Activated T-cell treated with anti-CD3 and anti-CD28 coated beads for 24 hours (primary cell): Measurements from ENCODE around the gene TMEM135.
"Not testable (repeated sequence)": the region's sequence is repeated elsewhere in the genome, so short reads cannot be mapped to it uniquely, and the experiment has no call there.

Experiments used
- DNase-seq: peaks from one replicate; pipeline ENCODE4 v3.0.0-alpha.2; 2020; ENCODE audit warnings: low read depth

The TMEM135 gene

DNA sequence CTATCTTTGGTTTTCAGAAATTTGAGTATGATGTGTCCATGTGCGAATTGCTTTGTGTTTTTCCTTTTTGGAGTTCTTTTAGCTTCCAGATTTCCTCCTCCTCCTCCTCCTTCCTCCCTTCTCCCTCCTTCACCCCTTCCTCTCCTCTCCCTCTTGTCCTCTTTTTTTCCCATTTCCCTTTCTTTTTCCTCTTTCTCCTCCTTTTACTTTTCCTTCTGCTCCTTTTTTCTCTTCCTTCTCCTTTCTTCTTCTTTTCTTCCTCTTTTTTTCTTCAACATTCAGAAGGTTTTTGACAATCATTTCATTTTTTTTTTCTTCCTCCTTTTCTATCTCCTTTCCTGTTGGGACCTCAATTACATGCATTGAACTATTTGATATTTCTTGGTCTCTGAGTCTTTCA is 104.9 kb downstream of the TMEM135 start:
- DNase-seq: no peak

DNA sequence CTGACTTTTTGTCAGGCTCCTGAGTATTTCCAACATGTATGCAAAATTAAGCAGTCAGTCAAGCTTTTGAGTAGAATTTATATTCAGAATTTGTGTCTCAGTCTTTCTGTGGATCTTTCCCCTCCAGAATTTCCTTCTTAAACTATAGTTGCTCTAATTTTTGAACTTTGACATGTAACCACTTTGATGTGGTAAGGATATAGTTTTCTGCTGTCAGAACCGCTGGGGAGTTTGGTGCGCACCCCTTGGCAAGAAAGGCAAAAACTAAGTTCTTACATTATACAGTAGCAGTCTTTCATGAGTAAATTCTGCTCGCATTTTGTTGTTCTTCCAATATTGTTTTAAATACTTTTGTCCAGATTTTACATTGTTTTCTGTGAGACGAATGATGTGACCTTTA is 105.9 kb downstream of the TMEM135 start:
- no peak for DNase-seq

DNA sequence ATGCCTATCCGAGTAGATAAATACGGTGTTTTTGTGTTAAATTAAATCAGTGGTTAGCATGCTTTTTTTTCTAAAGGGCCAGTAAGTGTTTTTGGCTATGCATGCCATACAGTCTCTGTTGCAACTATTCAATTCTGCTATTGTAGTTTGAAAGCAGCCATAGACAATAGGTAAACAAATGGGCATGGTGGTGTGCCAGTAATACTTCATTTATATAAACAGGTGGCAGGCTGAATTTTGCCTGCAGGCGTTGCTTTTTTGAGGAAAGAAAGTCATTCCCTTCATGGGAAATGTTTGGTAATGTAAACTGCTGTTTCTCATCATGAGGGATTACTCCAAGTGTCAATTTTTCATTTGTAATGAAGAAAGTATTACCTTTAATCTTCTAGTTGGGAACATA is 106.5 kb downstream of the TMEM135 start:
- DNase-seq: no peak

DNA sequence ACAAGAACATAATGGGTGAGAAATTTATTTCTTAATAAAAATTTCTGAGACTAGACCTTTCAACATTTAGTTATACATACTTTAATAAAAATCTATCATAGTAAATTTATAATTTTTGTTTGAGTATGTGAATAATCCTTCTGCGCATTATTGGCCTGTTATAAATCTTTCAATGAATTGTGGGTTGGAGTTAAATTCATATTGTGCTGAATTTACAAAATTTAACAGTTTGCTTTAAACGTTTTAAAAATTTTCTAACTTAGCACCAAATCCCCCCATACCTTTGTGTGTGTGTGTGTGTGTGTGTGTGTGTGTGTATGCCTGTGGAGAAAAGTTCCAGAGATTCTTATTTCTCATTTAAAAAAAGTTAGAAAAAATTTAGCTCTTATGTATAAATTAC is 111.0 kb downstream of the TMEM135 start:
- no peak for DNase-seq

DNA sequence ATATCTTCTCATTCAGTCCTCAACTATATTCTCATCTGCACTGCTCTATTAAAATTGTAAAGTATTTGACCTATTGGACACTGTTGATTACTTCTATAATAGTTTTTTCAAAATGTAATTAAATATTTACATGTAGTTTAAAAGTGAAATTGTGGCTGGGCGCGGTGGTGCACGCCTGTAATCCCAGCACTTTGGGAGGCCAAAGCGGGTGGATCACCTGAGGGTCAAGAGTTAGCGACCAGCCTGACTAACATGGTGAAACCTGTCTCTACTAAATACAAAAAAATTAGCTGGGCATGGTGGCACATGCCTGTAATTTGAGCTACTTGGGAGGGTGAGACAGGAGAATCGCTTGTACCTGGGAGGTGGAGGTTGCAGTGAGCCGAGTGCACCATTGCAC is 112.0 kb downstream of the TMEM135 start:
- DNase-seq: not testable (repeated sequence)

DNA sequence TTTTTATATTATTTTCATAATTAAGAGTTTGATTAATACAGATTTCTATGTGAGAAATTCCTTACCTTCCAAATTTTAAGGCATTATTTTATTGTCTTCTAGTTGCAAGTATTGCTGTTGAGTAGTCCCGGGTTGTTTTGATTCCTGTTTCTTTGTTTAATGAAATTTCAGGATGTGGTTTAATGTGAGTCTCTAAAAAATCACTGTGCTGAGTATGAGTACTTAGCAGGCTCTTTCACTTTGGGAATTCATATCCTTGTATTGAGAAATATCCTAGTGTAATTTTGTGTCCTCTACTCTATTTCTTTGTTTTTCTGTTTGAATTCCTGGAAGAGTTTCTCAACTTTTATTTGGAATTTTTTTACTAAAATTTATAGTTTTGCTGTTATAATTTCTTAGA is 113.2 kb downstream of the TMEM135 start:
- no peak for DNase-seq

DNA sequence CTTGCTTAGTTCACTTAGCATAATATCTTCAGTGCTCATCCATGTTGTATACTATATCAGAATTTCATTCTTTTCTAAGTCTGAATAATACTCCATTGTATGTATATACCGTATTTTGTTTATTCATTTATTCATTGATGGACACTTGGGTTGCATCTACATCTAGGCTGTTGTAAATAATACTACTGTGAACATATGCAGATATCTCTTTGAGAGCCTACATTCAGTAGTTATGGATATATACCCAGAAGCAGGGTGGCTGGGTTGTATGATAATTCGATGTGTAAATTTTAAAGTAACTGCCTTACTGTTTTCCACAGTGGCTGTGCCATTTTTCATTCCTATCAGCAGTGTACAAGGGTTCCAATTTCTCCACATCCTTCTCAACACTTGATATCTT is 116.5 kb downstream of the TMEM135 start:
- DNase-seq: no peak

DNA sequence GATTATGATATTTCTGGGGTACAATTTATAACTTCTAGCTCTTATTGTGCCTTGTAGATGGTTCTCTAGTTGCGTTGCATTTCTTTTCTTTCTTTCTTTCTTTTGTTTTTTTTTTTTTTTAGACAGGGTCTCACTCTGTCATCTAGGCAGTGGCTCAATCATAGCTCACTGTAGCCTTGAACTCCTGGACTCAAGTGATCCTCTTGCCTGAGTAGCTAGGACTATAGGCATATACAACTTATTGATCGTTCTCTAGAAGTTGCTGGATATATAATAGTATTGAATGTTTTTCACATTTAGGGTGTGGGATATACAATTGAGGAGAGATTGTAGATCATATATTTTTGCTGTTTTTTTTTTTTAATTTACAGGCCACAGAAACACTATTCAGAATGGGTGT is 119.2 kb downstream of the TMEM135 start:
- DNase-seq: no peak

DNA sequence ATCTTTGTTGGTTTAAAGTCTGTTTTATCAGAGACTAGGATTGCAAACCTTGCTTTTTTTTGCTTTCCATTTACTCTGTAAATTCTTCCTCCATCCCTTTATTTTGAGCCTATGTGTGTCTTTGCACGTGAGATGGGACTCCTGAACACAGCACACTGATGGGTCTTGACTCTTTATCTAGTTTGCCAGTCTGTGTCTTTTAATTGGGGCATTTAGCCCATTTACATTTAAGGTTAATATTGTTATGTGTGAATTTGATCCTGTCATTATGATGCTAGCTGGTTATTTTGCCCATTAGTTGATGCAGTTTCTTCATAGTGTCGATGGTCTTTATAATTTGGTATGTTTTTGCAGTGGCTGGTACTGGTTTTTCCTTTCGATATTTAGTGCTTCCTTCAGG is 131.3 kb downstream of the TMEM135 start:
- DNase-seq: not testable (repeated sequence)

DNA sequence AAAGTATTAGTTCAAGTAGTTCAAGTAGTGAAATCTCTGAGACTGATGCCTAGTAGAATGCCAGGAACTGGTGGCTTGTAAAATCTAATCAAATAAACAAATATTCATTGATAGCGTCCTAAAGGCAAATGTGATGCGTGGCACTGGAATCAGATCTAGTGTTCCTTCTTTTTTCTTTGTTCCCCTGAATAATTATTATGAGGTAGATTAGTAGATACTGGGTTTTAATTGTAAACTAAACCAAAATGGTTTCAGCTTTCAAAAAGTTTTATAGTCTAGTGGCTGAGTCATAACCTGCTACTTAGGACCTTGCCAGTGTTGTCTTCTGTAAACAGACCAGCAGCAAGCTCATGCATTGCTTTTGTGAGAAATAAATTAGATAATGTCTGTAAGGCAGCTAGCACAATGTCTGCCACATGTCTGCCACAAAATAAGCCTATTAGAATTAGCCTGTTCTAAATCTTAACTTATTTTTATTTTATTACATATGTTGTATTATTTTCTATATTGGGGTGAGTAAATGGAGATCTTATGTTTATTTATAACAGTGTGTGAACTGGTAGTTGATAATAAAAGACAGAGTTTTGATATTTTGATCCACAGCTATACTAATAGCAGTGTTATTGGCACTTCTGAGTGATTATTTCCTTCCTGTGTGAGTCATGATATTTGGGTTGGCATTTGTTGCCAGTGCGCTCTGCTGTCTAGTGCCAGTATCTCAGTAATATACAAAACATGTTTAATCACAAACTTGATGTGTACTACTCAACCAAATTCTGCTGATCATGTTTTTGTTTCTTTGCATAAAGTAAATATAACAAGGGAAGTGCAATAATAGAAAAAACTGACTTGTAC is 135.7 kb downstream of the TMEM135 start:
- DNase-seq: no peak

DNA sequence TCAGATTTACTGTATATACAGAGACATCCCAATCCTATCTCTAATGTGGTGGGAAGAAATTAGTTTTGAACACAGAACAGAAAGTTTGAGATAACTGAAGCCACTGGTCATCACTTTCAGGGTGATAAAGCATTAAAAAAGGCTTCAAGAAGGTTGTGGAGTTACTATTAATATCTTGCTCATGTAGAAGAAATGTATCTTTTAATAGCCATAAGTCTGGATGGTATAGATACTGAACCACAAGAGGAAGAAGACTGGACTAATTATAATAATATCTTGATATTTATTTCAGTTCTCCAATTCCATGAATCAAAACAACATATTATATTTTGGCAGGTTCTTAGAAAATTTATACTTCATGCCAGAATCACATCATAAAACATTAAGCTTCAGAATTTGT is 137.1 kb downstream of the TMEM135 start:
- DNase-seq: no peak

DNA sequence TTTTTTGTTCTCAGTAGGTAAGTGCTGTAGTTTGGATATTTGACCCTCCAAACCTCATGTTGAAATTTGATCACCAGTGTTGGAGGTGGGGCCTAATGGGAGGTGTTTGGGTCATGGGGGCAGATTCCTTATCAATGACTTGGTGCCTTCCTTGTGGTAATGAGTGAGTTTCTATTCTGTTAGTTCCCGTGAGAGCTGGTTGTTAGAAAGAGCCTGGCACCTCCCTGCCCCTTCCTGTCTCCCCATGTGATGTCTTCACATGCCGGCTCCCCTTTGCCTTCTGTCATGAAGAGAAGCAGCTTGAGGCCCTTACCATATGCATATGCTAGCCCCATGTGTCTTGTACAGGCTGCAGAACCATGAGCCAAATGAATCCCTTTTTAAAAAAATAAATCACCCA is 138.3 kb downstream of the TMEM135 start:
- no peak for DNase-seq

DNA sequence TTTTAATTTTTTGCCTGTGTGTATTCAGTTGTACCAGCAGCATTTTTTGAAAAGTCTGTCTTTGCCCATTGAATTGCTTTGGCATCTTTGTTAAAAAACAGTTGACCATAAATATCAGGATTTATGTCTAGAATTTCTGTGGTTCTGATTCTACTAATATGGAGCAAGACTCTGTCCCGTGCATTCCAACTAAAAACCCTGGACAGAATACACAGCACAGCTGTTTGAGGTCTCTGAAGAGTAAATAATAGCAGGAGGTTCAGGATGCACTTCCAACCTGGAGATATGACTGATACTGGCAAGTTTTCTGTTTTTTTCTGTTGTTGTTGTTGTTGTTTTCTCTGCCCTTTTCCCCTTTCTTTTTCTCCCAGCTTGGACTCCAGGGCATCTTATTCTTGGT is 141.9 kb downstream of the TMEM135 start:
- no peak for DNase-seq

DNA sequence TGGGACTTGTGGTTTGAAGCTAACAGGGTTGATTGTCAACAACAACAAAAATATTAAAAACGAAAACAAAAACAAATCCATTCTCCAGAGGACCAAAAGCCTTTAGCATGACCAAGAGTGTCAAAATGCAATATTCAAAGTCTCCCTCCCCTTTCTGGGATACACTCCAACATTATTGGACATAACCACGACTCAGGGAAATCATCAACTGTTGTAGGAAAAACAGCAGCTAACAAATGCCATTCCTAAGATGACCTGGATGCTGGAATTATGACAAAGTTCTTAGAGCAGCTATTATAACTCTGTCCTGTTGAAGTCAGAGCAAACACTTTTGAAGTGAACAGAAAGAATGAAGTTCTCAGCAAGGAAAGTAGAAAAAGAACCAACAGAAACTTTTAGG is 143.0 kb downstream of the TMEM135 start:
- no peak for DNase-seq

DNA sequence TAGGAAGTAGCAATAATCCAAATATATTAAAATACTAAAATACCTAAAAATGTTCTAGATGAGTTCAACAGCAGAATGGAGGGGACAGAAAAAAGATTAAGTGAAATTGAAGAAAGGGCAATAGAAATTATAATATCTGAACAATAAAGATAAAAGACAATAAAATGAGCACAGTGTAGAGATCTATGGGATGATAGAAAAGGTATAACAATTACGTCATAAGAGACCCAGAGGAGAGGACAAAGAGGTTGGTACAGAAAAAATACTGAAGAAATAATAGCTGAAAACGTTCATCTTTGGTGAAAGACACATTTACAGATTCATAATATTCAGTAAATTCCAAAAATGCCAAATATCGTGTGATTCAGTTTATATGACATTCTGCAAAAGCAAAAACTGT is 143.4 kb downstream of the TMEM135 start:
- no peak for DNase-seq

DNA sequence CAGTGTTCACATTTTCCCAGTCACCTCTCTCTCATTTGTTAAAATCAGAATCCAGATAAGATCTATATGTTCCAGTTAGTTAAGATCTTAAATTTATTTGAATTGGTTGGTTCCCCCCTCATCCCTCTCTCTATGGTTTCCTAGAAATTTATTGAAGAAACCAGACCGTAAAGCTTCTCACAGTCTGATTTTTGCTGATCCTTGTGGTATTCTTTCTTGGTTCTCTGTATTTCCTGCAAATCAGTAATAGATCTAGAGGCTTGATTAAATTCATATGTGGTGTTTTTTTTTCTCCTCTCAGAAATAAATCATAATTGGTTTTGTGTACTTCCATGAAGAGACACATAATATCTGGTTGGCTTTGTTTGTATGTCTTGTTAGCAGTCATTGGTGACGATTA is 147.5 kb downstream of the TMEM135 start:
- no peak for DNase-seq

DNA sequence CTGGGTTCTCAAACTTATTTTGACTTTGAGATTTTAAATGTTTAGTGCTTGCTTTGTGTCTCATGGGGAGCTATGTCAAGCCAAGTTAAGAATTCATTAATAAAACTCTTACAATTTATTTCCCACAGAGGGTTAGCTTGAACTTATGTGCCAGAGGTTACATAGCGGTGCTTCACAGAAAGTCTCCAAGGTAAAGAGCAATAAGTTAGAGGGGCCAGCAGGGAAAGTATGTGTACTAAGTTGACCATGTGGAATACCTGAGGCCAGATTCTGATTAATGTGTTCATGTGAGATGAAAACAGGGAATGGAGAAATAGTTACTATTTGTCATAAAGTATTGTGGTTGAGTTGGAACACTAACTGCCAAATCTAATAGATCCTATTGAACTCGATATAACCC is 149.3 kb downstream of the TMEM135 start:
- no peak for DNase-seq

DNA sequence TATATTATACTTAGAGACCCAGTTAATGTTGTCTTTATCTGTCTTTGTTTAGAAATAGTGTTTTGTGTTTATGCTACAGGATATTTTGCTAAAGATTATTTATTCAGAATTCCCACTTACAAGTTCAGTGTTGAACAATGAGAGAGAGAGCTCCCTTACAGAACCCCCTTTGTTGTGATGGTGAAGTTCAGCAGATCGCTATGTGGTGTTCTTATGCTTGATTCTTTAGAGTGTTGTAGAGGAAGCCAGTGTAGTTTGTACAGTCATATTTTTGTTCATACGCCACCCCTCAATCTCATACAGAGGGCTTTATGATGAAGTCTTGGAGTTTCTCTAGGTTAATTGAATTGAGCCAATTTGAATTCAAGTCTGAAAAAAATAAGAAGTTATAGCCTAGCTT is 150.2 kb downstream of the TMEM135 start:
- no peak for DNase-seq

DNA sequence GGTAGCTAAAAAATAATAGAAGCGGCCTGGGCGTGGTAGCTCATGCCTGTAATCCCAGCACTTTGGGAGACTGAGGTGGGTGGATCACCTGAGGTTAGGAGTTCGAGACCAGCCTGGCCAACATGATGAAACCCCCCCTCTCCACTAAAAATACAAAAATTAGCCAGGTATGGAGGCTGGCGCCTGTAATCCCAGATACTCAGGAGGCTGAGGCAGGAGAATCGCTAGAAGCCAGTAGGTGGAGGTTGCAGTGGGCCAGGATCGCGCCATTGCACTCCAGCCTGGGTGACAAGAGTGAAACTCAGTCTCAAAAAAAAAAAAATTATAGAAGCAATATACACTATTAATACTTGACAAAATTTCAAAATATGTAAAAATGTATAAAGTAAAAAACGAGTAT is 150.7 kb downstream of the TMEM135 start:
- DNase-seq: not testable (repeated sequence)

DNA sequence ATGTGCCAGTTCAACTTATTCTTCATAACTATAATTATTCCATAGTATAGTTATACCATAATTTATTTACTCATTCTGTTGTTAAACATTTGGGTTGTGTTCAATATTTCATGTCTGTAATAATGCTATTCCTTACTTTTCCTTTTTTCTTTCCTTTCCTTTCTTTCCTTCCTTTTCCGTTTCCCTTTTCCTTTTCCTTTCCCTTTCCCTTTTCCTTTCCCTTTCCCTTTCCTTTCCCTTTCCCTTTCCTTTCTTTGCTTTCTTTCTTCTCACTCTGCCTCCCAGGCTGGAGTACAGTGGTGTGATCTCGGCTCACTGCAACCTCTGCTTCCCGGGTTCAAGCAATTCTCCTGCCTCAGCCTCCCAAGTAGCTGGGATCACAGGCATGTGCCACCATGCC is 151.2 kb downstream of the TMEM135 start:
- DNase-seq: not testable (repeated sequence)

DNA sequence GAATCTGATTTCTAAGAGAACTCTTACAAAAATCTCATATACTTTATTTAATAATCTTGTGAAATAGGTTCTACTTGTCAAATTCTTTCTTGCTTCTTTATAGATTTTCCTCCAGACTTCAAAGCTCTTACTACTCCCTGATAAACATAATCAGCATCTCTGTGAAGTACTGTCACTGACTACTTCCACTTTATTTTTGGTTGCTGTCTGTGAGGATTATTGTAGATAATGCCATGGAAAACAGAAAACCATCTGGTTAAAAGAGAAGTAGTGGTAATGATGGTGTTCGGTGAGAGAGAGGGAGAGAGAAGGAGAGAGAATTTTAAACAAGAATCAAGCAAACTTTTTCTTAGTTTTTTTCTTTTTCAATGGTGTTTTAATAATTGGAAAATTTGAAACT is 152.3 kb downstream of the TMEM135 start:
- no peak for DNase-seq

DNA sequence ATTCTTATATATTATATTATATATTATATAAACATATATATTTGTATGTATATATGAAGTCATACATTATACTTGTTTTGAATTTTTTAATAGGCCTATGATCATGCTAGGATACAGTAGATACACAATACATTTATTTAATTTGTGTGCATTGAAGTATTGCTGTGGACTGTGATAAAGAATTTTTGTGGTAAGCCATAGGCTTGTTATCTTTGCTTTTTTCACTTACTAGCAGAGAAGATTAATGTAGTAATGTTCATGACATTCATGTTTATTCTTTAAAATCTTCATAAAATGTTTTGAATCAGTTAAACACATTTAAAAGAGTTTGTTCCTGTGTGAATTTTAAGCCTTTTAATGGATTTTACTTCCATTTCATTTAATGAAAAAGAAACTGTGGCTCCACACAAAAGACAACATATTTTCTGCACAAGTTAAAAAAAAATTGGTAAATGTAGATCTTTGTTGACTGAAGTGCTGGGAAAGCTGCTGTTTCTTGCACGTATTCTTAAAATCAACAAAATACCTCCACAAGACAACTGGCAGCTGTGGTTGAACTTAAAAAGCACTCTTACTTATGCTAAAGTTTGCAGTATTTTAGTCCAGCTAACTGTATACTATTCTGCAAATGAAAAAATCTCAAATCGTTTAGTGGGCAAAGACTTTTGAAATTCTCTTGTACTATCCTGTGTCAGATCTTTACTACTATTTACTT is 156.2 kb downstream of the TMEM135 start:
- DNase-seq: no peak

DNA sequence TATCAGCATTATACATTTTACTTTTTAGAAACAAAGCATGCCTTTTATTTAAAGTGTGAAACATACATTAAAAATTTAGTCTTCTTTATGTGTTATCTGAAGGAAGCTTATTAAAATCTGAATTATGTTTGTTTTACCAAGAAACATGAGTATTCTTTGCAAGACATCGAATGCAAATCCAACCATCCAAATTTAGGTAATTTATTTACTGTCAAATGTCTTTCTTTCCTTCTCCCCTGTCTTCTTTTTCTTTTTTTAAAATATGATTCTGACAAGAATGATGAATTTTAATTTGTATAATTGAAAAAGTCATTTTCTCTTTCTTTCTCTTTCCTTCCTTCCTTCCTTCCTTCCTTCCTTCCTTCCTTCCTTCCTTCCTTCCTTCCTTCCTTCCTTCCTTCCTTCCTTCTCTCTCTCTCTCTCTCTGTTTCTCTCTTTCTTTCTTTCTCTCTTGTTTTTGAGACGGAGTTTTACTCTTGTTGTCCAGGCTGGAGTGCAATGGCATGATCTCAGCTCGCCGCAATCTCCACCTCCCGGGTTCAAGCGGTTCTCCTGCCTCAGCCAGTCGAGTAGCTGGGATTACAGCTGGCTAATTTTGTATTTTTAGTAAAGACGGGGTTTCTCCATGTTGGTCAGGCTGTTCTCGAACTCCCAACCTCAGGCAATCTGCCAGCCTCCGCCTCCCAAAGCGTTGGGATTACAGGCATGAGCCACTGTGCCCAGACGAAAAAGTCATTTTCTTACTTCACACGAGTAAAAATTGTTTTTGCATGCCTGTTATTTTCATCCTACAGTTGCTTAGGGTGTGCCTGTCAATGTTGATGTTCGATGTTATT is 157.5 kb downstream of the TMEM135 start:
- DNase-seq: no peak
